Cardiac muscle cell (in vitro differentiated cells and primary cell): ENCODE data around the gene MAEA. TPM values are rescaled to one million over a fixed set of nuclear protein-coding genes. Genes with fewer than 3 reads are reported as not detected.

Experiments used
- DNase-seq, 2 donors: peaks; one replicate each; pipeline versions ENCODE4 v3.0.0 to v3.0.0-alpha.2; 2010 to 2017; ENCODE audit warnings: low read depth in 1 of 2, low spot score in 1 of 2
- H3K27ac ChIP-seq: fragments of 200-600 bp; sonication (generic); 2 replicates; pipeline ENCODE4 v1.5.1; 2016
- H3K27me3 ChIP-seq: fragments of 200-600 bp; sonication (generic); 2 replicates; pipeline ENCODE4 v1.6.0; 2016; ENCODE audit warnings: control low read depth
- H3K36me3 ChIP-seq: fragments of 200-600 bp; sonication (generic); 2 replicates; pipeline ENCODE4 v1.5.1; 2016; ENCODE audit warnings: control low read depth
- H3K4me1 ChIP-seq: fragments of 200-600 bp; sonication (generic); 2 replicates; pipeline ENCODE4 v1.8.1; 2017; ENCODE audit warnings: low read depth, mild to moderate bottlenecking, mixed run types
- H3K4me3 ChIP-seq: fragments of 200-600 bp; sonication (generic); 2 replicates; pipeline ENCODE4 v1.5.1; 2016; ENCODE audit warnings: mild to moderate bottlenecking
- H3K9me3 ChIP-seq: fragments of 200-600 bp; sonication (generic); 2 replicates; pipeline ENCODE4 v1.5.1; 2017; ENCODE audit warnings: low read depth, mild to moderate bottlenecking, control low read depth
- CTCF ChIP-seq: IDR thresholded peaks from 2 replicates; pipeline ENCODE4 v1.5.1; 2012; ENCODE audit warnings: low read depth, mild to moderate bottlenecking, low read length
- polyA plus RNA-seq: library from polyadenylated mRNA; unstranded; fragments of >200 nt; fragmentation: Nextera tagmentation; extraction: Ambion mirVana; gene quantifications from 2 replicates; pipeline ENCODE4 v1.2.1, GENCODE V29; 2016
- total RNA-seq: library from RNA; depleted of rRNA; stranded (reverse); fragments of >200 nt; gene quantifications from 2 replicates; pipeline ENCODE4 v1.2.3, GENCODE V29; 2016

MAEA gene
- total and polyA plus RNA-seq, 2 experiments from 2014 or later, result 76.8 to 85.0 TPM

GRCh38 chr4:1242506-1243450 lies 46.9 kb upstream of the MAEA start:
- peaks cover 17% of the 10 kb centered on the region for H3K36me3 ChIP-seq
- H3K9me3 ChIP-seq, result no peaks in the 10 kb centered on the region
- no peaks in the 10 kb centered on the region for H3K27me3 ChIP-seq
- no peak for TF ChIP-seq CTCF
- DNase-seq, result no peak
- no peak overlapping the region for H3K27ac ChIP-seq
- H3K4me3 ChIP-seq, result no peak overlapping the region
- peaks cover 11% of the 10 kb centered on the region for H3K4me1 ChIP-seq

- H3K27ac ChIP-seq, result no peak overlapping the region
- H3K4me3 ChIP-seq, result no peak overlapping the region
- no peak for DNase-seq
- H3K4me1 ChIP-seq, result peaks cover 11% of the 10 kb centered on the region
- H3K27me3 ChIP-seq, result no peaks in the 10 kb centered on the region
- H3K9me3 ChIP-seq, result no peaks in the 10 kb centered on the region
- TF ChIP-seq CTCF, result no peak
- peaks cover 12% of the 10 kb centered on the region for H3K36me3 ChIP-seq
Measured at GRCh38 chr4:1243451-1244080, 46.1 kb upstream of the MAEA start.

- Histone ChIP-seq H3K27me3 (no peaks in the 10 kb centered on the region), H3K27ac (no peak overlapping the region), H3K4me1 (peaks cover 11% of the 10 kb centered on the region), H3K4me3 (no peak overlapping the region), H3K9me3 (no peaks in the 10 kb centered on the region), H3K36me3 (peaks cover 12% of the 10 kb centered on the region)
- DNase-seq, result no peak
- no peak for TF ChIP-seq CTCF
Measured at GRCh38 chr4:1244081-1244977, 45.4 kb upstream of the MAEA start.

GRCh38 chr4:1244978-1245471 lies 44.7 kb upstream of the MAEA start:
- no peak for DNase-seq
- Histone ChIP-seq H3K27me3 (no peaks in the 10 kb centered on the region), H3K27ac (no peak overlapping the region), H3K4me1 (peaks cover 14% of the 10 kb centered on the region), H3K4me3 (no peak overlapping the region), H3K36me3 (peaks cover 6% of the 10 kb centered on the region), H3K9me3 (no peaks in the 10 kb centered on the region)
- no peak for TF ChIP-seq CTCF

- no peak overlapping the region for H3K27ac ChIP-seq
- peaks cover 14% of the 10 kb centered on the region for H3K4me1 ChIP-seq
- H3K9me3 ChIP-seq, result no peaks in the 10 kb centered on the region
- DNase-seq, result no peak
- H3K4me3 ChIP-seq, result no peak overlapping the region
- TF ChIP-seq CTCF, result no peak
- peaks cover 6% of the 10 kb centered on the region for H3K36me3 ChIP-seq
- H3K27me3 ChIP-seq, result no peaks in the 10 kb centered on the region
Measured at GRCh38 chr4:1245481-1246051, 44.1 kb upstream of the MAEA start.
